GM19324 (cell line): Measurements from ENCODE around the gene MGAT4A.

Experiments used
- ATAC-seq: cut with Tn5 transposase; IDR thresholded peaks from one replicate; pipeline ENCODE4 v1.9.1; 2021; ENCODE audit warnings: mild to moderate bottlenecking, moderate library complexity; ENCODE audit not compliant: unreplicated experiment, low FRiP score

Gene MGAT4A

GRCh38 chr2:98706591-98706990, 24.3 kb downstream of the MGAT4A start:
- ATAC-seq, result no peak

GRCh38 chr2:98705333-98705617, 25.7 kb downstream of the MGAT4A start:
- ATAC-seq, result no peak

GRCh38 chr2:98704499-98705332, 26.2 kb downstream of the MGAT4A start:
- ATAC-seq, result no peak

- ATAC-seq, result no peak
Observed at GRCh38 chr2:98703738-98704137, 27.2 kb downstream of the MGAT4A start.

- no peak for ATAC-seq
Observed at GRCh38 chr2:98702858-98703620, 27.9 kb downstream of the MGAT4A start.

GRCh38 chr2:98702127-98702802, 28.7 kb downstream of the MGAT4A start:
- no peak for ATAC-seq

GRCh38 chr2:98701230-98701629, 29.7 kb downstream of the MGAT4A start:
- ATAC-seq, result no peak

- no peak for ATAC-seq
Observed at GRCh38 chr2:98698896-98699295, 32.0 kb downstream of the MGAT4A start.

GRCh38 chr2:98697651-98698337, 33.1 kb downstream of the MGAT4A start:
- no peak for ATAC-seq

- no peak for ATAC-seq
Observed at GRCh38 chr2:98696200-98696599, 34.7 kb downstream of the MGAT4A start.

GRCh38 chr2:98695255-98695654, 35.7 kb downstream of the MGAT4A start:
- ATAC-seq, result no peak

GRCh38 chr2:98693477-98693876, 37.5 kb downstream of the MGAT4A start:
- no peak for ATAC-seq

- ATAC-seq, result no peak
Observed at GRCh38 chr2:98692090-98693054, 38.6 kb downstream of the MGAT4A start.

GRCh38 chr2:98691303-98691702, 39.6 kb downstream of the MGAT4A start:
- no peak for ATAC-seq

GRCh38 chr2:98685930-98686887, 44.7 kb downstream of the MGAT4A start:
- ATAC-seq, result no peak

GRCh38 chr2:98683728-98684127, 47.2 kb downstream of the MGAT4A start:
- ATAC-seq, result no peak

GRCh38 chr2:98676742-98677141, 54.2 kb downstream of the MGAT4A start:
- no peak for ATAC-seq

- ATAC-seq, result no peak
Observed at GRCh38 chr2:98674233-98674964, 56.5 kb downstream of the MGAT4A start.
